BLaER1 (cell line): Measurements from ENCODE around the gene IGSF9.

Source experiments
- H3K27ac ChIP-seq: shearing (Covaris generic); formaldehyde crosslinking; 2 replicates; pipeline ENCODE4 v1.8.1; 2022
- H3K27me3 ChIP-seq: shearing (Covaris generic); formaldehyde crosslinking; 2 replicates; pipeline ENCODE4 v1.8.1; 2022
- H3K36me3 ChIP-seq: shearing (Covaris generic); formaldehyde crosslinking; 2 replicates; pipeline ENCODE4 v1.8.1; 2022
- H3K4me1 ChIP-seq: shearing (Covaris generic); formaldehyde crosslinking; 2 replicates; pipeline ENCODE4 v1.8.1; 2022
- H3K4me2 ChIP-seq: shearing (Covaris generic); formaldehyde crosslinking; 2 replicates; pipeline ENCODE4 v1.8.1; 2022
- H3K4me3 ChIP-seq: shearing (Covaris generic); formaldehyde crosslinking; 2 replicates; pipeline ENCODE4 v1.8.1; 2022
- H3K9ac ChIP-seq: shearing (Covaris generic); formaldehyde crosslinking; 2 replicates; pipeline ENCODE4 v1.8.1; 2022
- H3K9me3 ChIP-seq: shearing (Covaris generic); formaldehyde crosslinking; 2 replicates; pipeline ENCODE4 v1.8.1; 2022
- H4K20me1 ChIP-seq: shearing (Covaris generic); formaldehyde crosslinking; 2 replicates; pipeline ENCODE4 v1.8.1; 2022
- Cebpa-rat ChIP-seq: shearing (Covaris generic); IDR thresholded peaks from 2 replicates; pipeline ENCODE4 v1.8.1; 2022

The IGSF9 gene

GRCh38 chr1:159921700-159922504 lies 23.5 kb downstream of the IGSF9 start:
- peak overlapping the region; percentile 72 for H3K27ac ChIP-seq
- no peak for TF ChIP-seq Cebpa-rat
- peaks cover 71% of the 10 kb centered on the region for H4K20me1 ChIP-seq
- H3K9ac ChIP-seq: peak overlapping the region; percentile 96
- H3K27me3 ChIP-seq: no peaks in the 10 kb centered on the region
- peak overlapping the region; percentile 96 for H3K4me3 ChIP-seq
- no peaks in the 10 kb centered on the region for H3K9me3 ChIP-seq
- H3K4me2 ChIP-seq: peak overlapping the region; percentile 88
- peaks cover 57% of the 10 kb centered on the region for H3K36me3 ChIP-seq
- H3K4me1 ChIP-seq: peaks cover 82% of the 10 kb centered on the region

GRCh38 chr1:159921251-159921650 lies 24.2 kb downstream of the IGSF9 start:
- H3K27ac ChIP-seq: peak overlapping the region; percentile 72
- no peaks in the 10 kb centered on the region for H3K9me3 ChIP-seq
- H3K36me3 ChIP-seq: peaks cover 62% of the 10 kb centered on the region
- H3K4me3 ChIP-seq: peak overlapping the region; percentile 96; the same call in 1 of the 2 replicates
- no peaks in the 10 kb centered on the region for H3K27me3 ChIP-seq
- TF ChIP-seq Cebpa-rat: no peak
- H3K4me2 ChIP-seq: peak overlapping the region; percentile 88
- peaks cover 85% of the 10 kb centered on the region for H3K4me1 ChIP-seq
- H3K9ac ChIP-seq: peak overlapping the region; percentile 96; the same call in 1 of the 2 replicates
- peaks cover 71% of the 10 kb centered on the region for H4K20me1 ChIP-seq

- H3K4me3 ChIP-seq: no peak overlapping the region
- H3K4me2 ChIP-seq: peak overlapping the region; percentile 88; the same call in 1 of the 2 replicates
- no peak for TF ChIP-seq Cebpa-rat
- no peaks in the 10 kb centered on the region for H3K27me3 ChIP-seq
- H3K9ac ChIP-seq: no peak overlapping the region; the same call in 1 of the 2 replicates
- H4K20me1 ChIP-seq: peaks cover 71% of the 10 kb centered on the region
- H3K4me1 ChIP-seq: peaks cover 82% of the 10 kb centered on the region
- peaks cover 68% of the 10 kb centered on the region for H3K36me3 ChIP-seq
- H3K9me3 ChIP-seq: no peaks in the 10 kb centered on the region
- H3K27ac ChIP-seq: no peak overlapping the region
These were observed 24.8 kb downstream of the IGSF9 start for GRCh38 chr1:159920651-159921050.

- H3K9ac ChIP-seq: no peak overlapping the region
- TF ChIP-seq Cebpa-rat: no peak
- H3K9me3 ChIP-seq: no peaks in the 10 kb centered on the region
- no peaks in the 10 kb centered on the region for H3K27me3 ChIP-seq
- H3K4me2 ChIP-seq: 0 out of 2 replicates have a peak overlapping the region, but pooled peaks have one; percentile 14
- H3K27ac ChIP-seq: peak overlapping the region; percentile 49
- H3K36me3 ChIP-seq: peaks cover 71% of the 10 kb centered on the region
- peaks cover 81% of the 10 kb centered on the region for H3K4me1 ChIP-seq
- no peak overlapping the region for H3K4me3 ChIP-seq
- peaks cover 71% of the 10 kb centered on the region for H4K20me1 ChIP-seq
These were observed 25.2 kb downstream of the IGSF9 start for GRCh38 chr1:159920202-159920601.

GRCh38 chr1:159919236-159919865 lies 26.1 kb downstream of the IGSF9 start:
- TF ChIP-seq Cebpa-rat: no peak
- Histone ChIP-seq H3K4me3 (no peak overlapping the region), H3K36me3 (peaks cover 71% of the 10 kb centered on the region), H3K4me2 (peak overlapping the region; percentile 67), H3K9ac (no peak overlapping the region), H3K9me3 (no peaks in the 10 kb centered on the region), H3K4me1 (peaks cover 81% of the 10 kb centered on the region), H3K27me3 (no peaks in the 10 kb centered on the region), H3K27ac (peak overlapping the region; percentile 49; the same call in 1 of the 2 replicates), H4K20me1 (peaks cover 71% of the 10 kb centered on the region)

GRCh38 chr1:159918352-159919200 lies 26.8 kb downstream of the IGSF9 start:
- no peak for TF ChIP-seq Cebpa-rat
- Histone ChIP-seq H4K20me1 (peaks cover 63% of the 10 kb centered on the region), H3K27ac (peak overlapping the region; percentile 35; the same call in 1 of the 2 replicates), H3K36me3 (peaks cover 71% of the 10 kb centered on the region), H3K27me3 (no peaks in the 10 kb centered on the region), H3K4me2 (peak overlapping the region; percentile 67), H3K9me3 (no peaks in the 10 kb centered on the region), H3K4me3 (no peak overlapping the region), H3K9ac (no peak overlapping the region; the same call in 1 of the 2 replicates), H3K4me1 (peaks cover 76% of the 10 kb centered on the region)

- peak overlapping the region; percentile 67 for H3K4me2 ChIP-seq
These were observed 27.7 kb downstream of the IGSF9 start for GRCh38 chr1:159917533-159918351.

GRCh38 chr1:159916242-159917051 lies 29.0 kb downstream of the IGSF9 start:
- H3K4me1 ChIP-seq: peaks cover 71% of the 10 kb centered on the region
- TF ChIP-seq Cebpa-rat: no peak
- H4K20me1 ChIP-seq: peaks cover 42% of the 10 kb centered on the region
- no peaks in the 10 kb centered on the region for H3K9me3 ChIP-seq
- peaks cover 61% of the 10 kb centered on the region for H3K36me3 ChIP-seq
- H3K9ac ChIP-seq: no peak overlapping the region
- H3K4me3 ChIP-seq: no peak overlapping the region
- 0 out of 2 replicates have a peak overlapping the region, but pooled peaks have one; percentile 2 for H3K4me2 ChIP-seq
- H3K27me3 ChIP-seq: no peaks in the 10 kb centered on the region
- H3K27ac ChIP-seq: peak overlapping the region; percentile 49; the same call in 1 of the 2 replicates

More at GRCh38 chr1:159917533-159918351, 27.7 kb downstream of the IGSF9 start:
- Histone ChIP-seq H3K27me3 (no peaks in the 10 kb centered on the region), H3K4me1 (peaks cover 71% of the 10 kb centered on the region), H3K9me3 (no peaks in the 10 kb centered on the region), H3K9ac (no peak overlapping the region), H3K27ac (peak overlapping the region; percentile 71), H4K20me1 (peaks cover 55% of the 10 kb centered on the region), H3K36me3 (peaks cover 71% of the 10 kb centered on the region), H3K4me3 (no peak overlapping the region)
- TF ChIP-seq Cebpa-rat: no peak
